ENCODE measurements around the gene ZNF672. TPM values are rescaled to one million over a fixed set of nuclear protein-coding genes. Genes with fewer than 3 reads are reported as not detected.

The ZNF672 gene
- total and polyA plus RNA-seq, 2 experiments from 2014 or later = 10.3 to 39.7 TPM

- TF ChIP-seq REST (IDR thresholded peaks at IDR 0.05; ENCODE audit: unreplicated experiment) (no peak), NANOG (IDR thresholded peaks at IDR 0.05; ENCODE audit: borderline replicate concordance) (no peak), POLR2AphosphoS5 (IDR thresholded peaks at IDR 0.05; ENCODE audit: low read depth) (no peak)
Measured at GRCh38 chr1:248824701-248825100, 13.3 kb upstream of the ZNF672 start (continued).

- peaks cover 8% of the 10 kb centered on the region; the same call in 1 of the 2 replicates for H4K20me1 ChIP-seq (replicated peaks; ENCODE audit: insufficient read depth)
- peaks cover 10% of the 10 kb centered on the region for H3K4me1 ChIP-seq (ENCODE audit: insufficient read depth)
- H3K9me3 Mint-ChIP-seq = no peaks in the 10 kb centered on the region; the same call in 2 of the 3 replicates
- H3K4me2 ChIP-seq = peak overlapping the region; percentile 72
- peaks cover 38% of the 10 kb centered on the region for H3K79me2 ChIP-seq (replicated peaks; ENCODE audit: insufficient read depth)
- no peak overlapping the region for H3K27ac ChIP-seq (ENCODE audit: low read depth)
- H3K27me3 ChIP-seq (ENCODE audit: insufficient read depth) = no peaks in the 10 kb centered on the region
- peaks cover 28% of the 10 kb centered on the region for H3K36me3 Mint-ChIP-seq (ENCODE audit: low read depth)
- H3K4me3 Mint-ChIP-seq = peak overlapping the region; percentile 89
- H3K27me3 Mint-ChIP-seq (ENCODE audit: insufficient read depth, low read depth, poor library complexity) = peaks cover 6% of the 10 kb centered on the region
- peak overlapping the region; percentile 70; the same call in 1 of the 2 replicates for H2AFZ ChIP-seq
- H3F3A ChIP-seq (replicated peaks; ENCODE audit: low read depth) = no peaks in the 10 kb centered on the region
- H3K36me3 ChIP-seq (ENCODE audit: insufficient read depth) = no peaks in the 10 kb centered on the region
- no peak for ATAC-seq
- no peak for DNase-seq (ENCODE audit: low spot score)
- H3K4me3 ChIP-seq = peak overlapping the region; percentile 75
- H3K9me2 ChIP-seq (ENCODE audit: insufficient read depth) = no peaks in the 10 kb centered on the region; the same call in 1 of the 2 replicates
- H3K4me1 Mint-ChIP-seq = peaks cover 23% of the 10 kb centered on the region
- peak overlapping the region; percentile 100 for H3K27ac Mint-ChIP-seq
- no peak for TF ChIP-seq REST (IDR thresholded peaks at IDR 0.05; ENCODE audit: unreplicated experiment)
- TF ChIP-seq STAT1 (IDR thresholded peaks at IDR 0.05; ENCODE audit: unreplicated experiment) = no peak
- no peak for TF ChIP-seq ZNF114 (CRISPR knock-in tag; IDR thresholded peaks at IDR 0.05)
- TF ChIP-seq CTCF (conservative IDR thresholded peaks at IDR 0.05; ENCODE audit: low read depth in 2 of 2) = no peak
- TF ChIP-seq ZNF331 (CRISPR knock-in tag; IDR thresholded peaks at IDR 0.05; ENCODE audit: low read depth) = no peak
- TF ChIP-seq JUNB (IDR thresholded peaks at IDR 0.05; ENCODE audit: unreplicated experiment) = no peak
- TF ChIP-seq POLR2AphosphoS5 (IDR thresholded peaks at IDR 0.05; ENCODE audit: low read depth) = no peak
- TF ChIP-seq, protein P1, sequence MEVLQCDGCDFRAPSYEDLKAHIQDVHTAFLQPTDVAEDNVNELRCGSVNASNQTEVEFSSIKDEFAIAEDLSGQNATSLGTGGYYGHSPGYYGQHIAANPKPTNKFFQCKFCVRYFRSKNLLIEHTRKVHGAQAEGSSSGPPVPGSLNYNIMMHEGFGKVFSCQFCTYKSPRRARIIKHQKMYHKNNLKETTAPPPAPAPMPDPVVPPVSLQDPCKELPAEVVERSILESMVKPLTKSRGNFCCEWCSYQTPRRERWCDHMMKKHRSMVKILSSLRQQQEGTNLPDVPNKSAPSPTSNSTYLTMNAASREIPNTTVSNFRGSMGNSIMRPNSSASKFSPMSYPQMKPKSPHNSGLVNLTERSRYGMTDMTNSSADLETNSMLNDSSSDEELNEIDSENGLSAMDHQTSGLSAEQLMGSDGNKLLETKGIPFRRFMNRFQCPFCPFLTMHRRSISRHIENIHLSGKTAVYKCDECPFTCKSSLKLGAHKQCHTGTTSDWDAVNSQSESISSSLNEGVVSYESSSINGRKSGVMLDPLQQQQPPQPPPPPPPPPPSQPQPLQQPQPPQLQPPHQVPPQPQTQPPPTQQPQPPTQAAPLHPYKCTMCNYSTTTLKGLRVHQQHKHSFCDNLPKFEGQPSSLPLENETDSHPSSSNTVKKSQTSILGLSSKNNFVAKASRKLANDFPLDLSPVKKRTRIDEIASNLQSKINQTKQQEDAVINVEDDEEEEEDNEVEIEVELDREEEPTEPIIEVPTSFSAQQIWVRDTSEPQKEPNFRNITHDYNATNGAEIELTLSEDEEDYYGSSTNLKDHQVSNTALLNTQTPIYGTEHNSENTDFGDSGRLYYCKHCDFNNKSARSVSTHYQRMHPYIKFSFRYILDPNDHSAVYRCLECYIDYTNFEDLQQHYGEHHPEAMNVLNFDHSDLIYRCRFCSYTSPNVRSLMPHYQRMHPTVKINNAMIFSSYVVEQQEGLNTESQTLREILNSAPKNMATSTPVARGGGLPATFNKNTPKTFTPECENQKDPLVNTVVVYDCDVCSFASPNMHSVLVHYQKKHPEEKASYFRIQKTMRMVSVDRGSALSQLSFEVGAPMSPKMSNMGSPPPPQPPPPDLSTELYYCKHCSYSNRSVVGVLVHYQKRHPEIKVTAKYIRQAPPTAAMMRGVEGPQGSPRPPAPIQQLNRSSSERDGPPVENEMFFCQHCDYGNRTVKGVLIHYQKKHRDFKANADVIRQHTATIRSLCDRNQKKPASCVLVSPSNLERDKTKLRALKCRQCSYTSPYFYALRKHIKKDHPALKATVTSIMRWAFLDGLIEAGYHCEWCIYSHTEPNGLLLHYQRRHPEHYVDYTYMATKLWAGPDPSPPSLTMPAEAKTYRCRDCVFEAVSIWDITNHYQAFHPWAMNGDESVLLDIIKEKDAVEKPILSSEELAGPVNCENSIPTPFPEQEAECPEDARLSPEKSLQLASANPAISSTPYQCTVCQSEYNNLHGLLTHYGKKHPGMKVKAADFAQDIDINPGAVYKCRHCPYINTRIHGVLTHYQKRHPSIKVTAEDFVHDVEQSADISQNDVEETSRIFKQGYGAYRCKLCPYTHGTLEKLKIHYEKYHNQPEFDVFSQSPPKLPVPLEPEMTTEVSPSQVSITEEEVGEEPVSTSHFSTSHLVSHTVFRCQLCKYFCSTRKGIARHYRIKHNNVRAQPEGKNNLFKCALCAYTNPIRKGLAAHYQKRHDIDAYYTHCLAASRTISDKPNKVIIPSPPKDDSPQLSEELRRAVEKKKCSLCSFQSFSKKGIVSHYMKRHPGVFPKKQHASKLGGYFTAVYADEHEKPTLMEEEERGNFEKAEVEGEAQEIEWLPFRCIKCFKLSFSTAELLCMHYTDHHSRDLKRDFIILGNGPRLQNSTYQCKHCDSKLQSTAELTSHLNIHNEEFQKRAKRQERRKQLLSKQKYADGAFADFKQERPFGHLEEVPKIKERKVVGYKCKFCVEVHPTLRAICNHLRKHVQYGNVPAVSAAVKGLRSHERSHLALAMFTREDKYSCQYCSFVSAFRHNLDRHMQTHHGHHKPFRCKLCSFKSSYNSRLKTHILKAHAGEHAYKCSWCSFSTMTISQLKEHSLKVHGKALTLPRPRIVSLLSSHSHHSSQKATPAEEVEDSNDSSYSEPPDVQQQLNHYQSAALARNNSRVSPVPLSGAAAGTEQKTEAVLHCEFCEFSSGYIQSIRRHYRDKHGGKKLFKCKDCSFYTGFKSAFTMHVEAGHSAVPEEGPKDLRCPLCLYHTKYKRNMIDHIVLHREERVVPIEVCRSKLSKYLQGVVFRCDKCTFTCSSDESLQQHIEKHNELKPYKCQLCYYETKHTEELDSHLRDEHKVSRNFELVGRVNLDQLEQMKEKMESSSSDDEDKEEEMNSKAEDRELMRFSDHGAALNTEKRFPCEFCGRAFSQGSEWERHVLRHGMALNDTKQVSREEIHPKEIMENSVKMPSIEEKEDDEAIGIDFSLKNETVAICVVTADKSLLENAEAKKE (CRISPR knock-in tag; IDR thresholded peaks at IDR 0.05) = no peak
- no peak for TF ChIP-seq NANOG (IDR thresholded peaks at IDR 0.05; ENCODE audit: borderline replicate concordance)
- TF ChIP-seq CREB1 (CRISPR knock-in tag; IDR thresholded peaks at IDR 0.05; ENCODE audit: low read depth) = no peak
Measured at GRCh38 chr1:248825136-248825535, 12.9 kb upstream of the ZNF672 start.
